Activated B cell treated with CpG ODN at 0.5 μM for 24 hours (primary cell): Measurements from ENCODE around the gene EPN2. TPM values are rescaled to one million over a fixed set of nuclear protein-coding genes. Genes with fewer than 3 reads are reported as not detected.

Experiments used
- ATAC-seq: fragments of 200-7000 bp; cut with Tn5 transposase; one replicate; pipeline ENCODE4 v1.10.0; 2021; ENCODE audit warnings: low read depth, mild to moderate bottlenecking, moderate library complexity
- CTCF ChIA-PET: fragments of 350-600 bp; sonication (Branson Sonifier 250); formaldehyde crosslinking; loops from one replicate; lab custom pipeline; 2021; ENCODE audit warnings: antibody characterized with exemption; lab: Charles Lee
- POLR2A ChIA-PET: fragments of 350-600 bp; sonication (Branson Sonifier 250); formaldehyde crosslinking; loops from one replicate; lab custom pipeline; 2021; ENCODE audit warnings: antibody characterized with exemption; lab: Charles Lee
- DNase-seq: peaks from one replicate; pipeline ENCODE4 v3.0.0; 2022
- H3K27ac Mint-ChIP-seq: one replicate; pipeline ENCODE4 v1.8.0; 2020; ENCODE audit warnings: mixed read lengths
- H3K27me3 Mint-ChIP-seq: one replicate; pipeline ENCODE4 v1.8.0; 2021; ENCODE audit warnings: mixed read lengths
- H3K36me3 Mint-ChIP-seq: one replicate; pipeline ENCODE4 v1.8.0; 2021; ENCODE audit warnings: low read depth, mixed read lengths
- H3K4me1 Mint-ChIP-seq: one replicate; pipeline ENCODE4 v1.8.0; 2021; ENCODE audit warnings: mixed read lengths
- H3K4me3 Mint-ChIP-seq: one replicate; pipeline ENCODE4 v1.8.0; 2020; ENCODE audit warnings: mild to moderate bottlenecking, mixed read lengths
- H3K9me3 Mint-ChIP-seq: one replicate; pipeline ENCODE4 v1.8.0; 2020; ENCODE audit warnings: mixed read lengths
- intact Hi-C: fragments of 100-400 bp; cut with micrococcal nuclease; formaldehyde crosslinking; loops from one replicate; pipeline ENCODE4 v1.15.1; 2024
- total RNA-seq: library from RNA; stranded (reverse); gene quantifications from 2 replicates; pipeline ENCODE4 v1.2.3, GENCODE V29; 2022
- TF ChIP-seq, protein P1 (sequence below): fragments of 200-600 bp; IDR thresholded peaks from one replicate; pipeline ENCODE4 v1.8.0; 2022; ENCODE audit warnings: antibody characterized with exemption, mild to moderate bottlenecking

EPN2 gene
- total RNA-seq, 1 donor from 2014 or later: 16.6 TPM

DNA sequence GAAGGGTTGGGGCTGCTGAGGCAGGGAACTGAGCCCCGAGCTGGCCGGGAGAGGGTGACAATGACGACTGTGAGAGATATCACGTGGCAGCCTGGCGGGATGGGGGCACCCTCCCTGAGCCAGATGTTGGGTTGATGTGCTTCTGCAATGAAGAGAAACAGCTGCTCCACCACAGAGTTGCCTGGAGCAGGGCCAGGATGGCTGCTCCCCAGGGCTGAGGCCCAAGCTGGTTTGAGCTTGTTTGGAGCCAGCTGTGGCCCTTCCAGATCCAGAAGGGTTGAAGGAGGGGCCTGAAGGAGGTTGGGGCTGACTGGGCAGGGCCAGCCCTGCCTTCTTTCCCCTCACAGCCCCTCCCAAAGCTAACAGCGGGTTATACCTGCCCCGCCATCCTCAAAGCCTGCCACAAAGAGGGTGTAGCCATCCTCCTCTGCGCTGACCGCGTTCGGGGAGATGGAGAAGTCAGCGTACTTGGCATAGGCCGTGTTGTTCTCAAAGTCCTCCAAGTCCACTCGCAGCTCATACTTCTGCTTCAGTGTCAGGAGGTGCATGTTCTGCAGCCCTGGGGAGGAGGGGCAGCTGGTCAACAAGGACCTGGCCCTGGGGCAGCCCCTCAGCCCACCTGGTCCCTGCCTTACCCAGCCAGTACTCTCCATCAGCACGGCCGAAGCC, 147.7 kb downstream of the EPN2 start:
- ChIA-PET POLR2A (no interaction called here), CTCF (no interaction called here)
- TF ChIP-seq, protein P1, sequence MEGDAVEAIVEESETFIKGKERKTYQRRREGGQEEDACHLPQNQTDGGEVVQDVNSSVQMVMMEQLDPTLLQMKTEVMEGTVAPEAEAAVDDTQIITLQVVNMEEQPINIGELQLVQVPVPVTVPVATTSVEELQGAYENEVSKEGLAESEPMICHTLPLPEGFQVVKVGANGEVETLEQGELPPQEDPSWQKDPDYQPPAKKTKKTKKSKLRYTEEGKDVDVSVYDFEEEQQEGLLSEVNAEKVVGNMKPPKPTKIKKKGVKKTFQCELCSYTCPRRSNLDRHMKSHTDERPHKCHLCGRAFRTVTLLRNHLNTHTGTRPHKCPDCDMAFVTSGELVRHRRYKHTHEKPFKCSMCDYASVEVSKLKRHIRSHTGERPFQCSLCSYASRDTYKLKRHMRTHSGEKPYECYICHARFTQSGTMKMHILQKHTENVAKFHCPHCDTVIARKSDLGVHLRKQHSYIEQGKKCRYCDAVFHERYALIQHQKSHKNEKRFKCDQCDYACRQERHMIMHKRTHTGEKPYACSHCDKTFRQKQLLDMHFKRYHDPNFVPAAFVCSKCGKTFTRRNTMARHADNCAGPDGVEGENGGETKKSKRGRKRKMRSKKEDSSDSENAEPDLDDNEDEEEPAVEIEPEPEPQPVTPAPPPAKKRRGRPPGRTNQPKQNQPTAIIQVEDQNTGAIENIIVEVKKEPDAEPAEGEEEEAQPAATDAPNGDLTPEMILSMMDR: no peak
- no peak for ATAC-seq
- Mint-ChIP-seq H3K27me3 (peaks cover 5% of the 10 kb centered on the region), H3K9me3 (no peaks in the 10 kb centered on the region), H3K4me3 (no peak overlapping the region), H3K36me3 (peaks cover 52% of the 10 kb centered on the region), H3K4me1 (no peaks in the 10 kb centered on the region), H3K27ac (no peak overlapping the region)
- intact Hi-C loops: no loop called here
- DNase-seq: no peak

DNA sequence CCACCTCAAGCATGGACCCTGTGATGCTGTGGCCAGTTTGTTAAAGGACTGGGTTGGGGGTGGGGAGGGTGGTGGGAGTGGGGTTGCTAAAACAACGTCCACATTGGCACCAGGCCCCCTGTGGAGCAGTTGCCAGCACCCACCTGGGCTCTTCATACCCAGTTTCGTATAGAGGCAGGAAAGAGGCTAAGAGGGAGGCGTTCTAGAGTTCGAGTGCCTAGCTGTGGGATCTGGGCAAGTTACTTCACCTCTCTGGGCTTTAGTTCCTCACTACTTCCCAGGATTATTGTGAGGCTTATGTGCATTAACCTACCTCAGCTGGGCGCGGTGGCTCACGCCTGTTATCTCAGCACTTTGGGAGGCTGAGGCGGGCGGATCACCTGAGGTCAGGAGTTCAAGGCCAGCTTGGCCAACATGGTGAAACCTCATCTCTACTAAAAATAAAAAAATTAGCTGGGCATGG, 148.4 kb downstream of the EPN2 start:
- CTCF ChIA-PET: no interaction called here
- no peaks in the 10 kb centered on the region for H3K9me3 Mint-ChIP-seq
- intact Hi-C loops: no loop called here
- no peak overlapping the region for H3K27ac Mint-ChIP-seq
- ATAC-seq (no peak), DNase-seq (no peak)
- H3K4me1 Mint-ChIP-seq: no peaks in the 10 kb centered on the region
- POLR2A ChIA-PET: no interaction called here
- no peak overlapping the region for H3K4me3 Mint-ChIP-seq
- peaks cover 5% of the 10 kb centered on the region for H3K27me3 Mint-ChIP-seq
- TF ChIP-seq, protein P1: no peak
- H3K36me3 Mint-ChIP-seq: peaks cover 45% of the 10 kb centered on the region

Other genes with a start within 250 kb of the EPN2 start
- 13.3 and 13.9 TPM in 2 replicates for gene FAM83G, start 232.6 kb upstream of the EPN2 start, total RNA-seq
- gene GRAP, start 190.4 kb upstream of the EPN2 start, total RNA-seq: 31.5 and 39.2 TPM in 2 replicates
- gene GRAPL, start 109.8 kb upstream of the EPN2 start, total RNA-seq: 54.5 and 59.0 TPM in 2 replicates
- 3.3 and 6.7 TPM in 2 replicates for gene B9D1, start 125.4 kb downstream of the EPN2 start, total RNA-seq
- gene MAPK7, start 141.1 kb downstream of the EPN2 start, total RNA-seq: 20.0 and 24.0 TPM in 2 replicates
- not detected in 2 replicates for gene MFAP4, start 149.8 kb downstream of the EPN2 start, total RNA-seq
- 0.51 TPM in 1 of 2 replicates, not detected in the other for gene RNF112, start 173.9 kb downstream of the EPN2 start, total RNA-seq